Body of pancreas (tissue), 4 donors: ENCODE results near the gene VSX1.

ENCODE experiments used
- CTCF ChIP-seq, 7 experiments: fragments of 450-650 bp in 4 of 7; fragments of 200-600 bp in 3 of 7; sonication (generic) in 3 of 7; IDR thresholded peaks; one replicate each; pipeline ENCODE4 v1.5.1; 2016 to 2019; ENCODE audit warnings: antibody characterized with exemption in 7 of 7
- POLR2A ChIP-seq, 3 donors: fragments of 450-650 bp; IDR thresholded peaks; one replicate each; pipeline ENCODE4 v1.6.1; 2016; ENCODE audit warnings: antibody characterized with exemption in 3 of 3, mild to moderate bottlenecking in 2 of 3

- TF ChIP-seq CTCF (IDR thresholded peaks at IDR 0.05) (no peak), POLR2A (IDR thresholded peaks at IDR 0.05) (no peak)
Observed at GRCh38 chr20:25043499-25044260, 38.3 kb downstream of the VSX1 start.
